DND-41 (cell line): ENCODE measurements around the gene GADD45B.

ENCODE experiments used
- ATAC-seq: fragments of 200-7000 bp; cut with Tn5 transposase; 3 replicates; pipeline ENCODE4 v1.9.1; 2021; ENCODE audit warnings: low read depth; ENCODE audit not compliant: insufficient read depth
- DNase-seq: peaks from one replicate; pipeline ENCODE4 v3.0.0-alpha.2; 2020
- H2AFZ ChIP-seq: 2 replicates; pipeline ENCODE4 v1.6.0; 2012; ENCODE audit warnings: low read depth, low read length
- H3K27ac ChIP-seq: 2 replicates; pipeline ENCODE4 v1.5.1; 2012; ENCODE audit warnings: low read length, inconsistent platforms
- H3K27me3 ChIP-seq: fragments of 200-600 bp; sonication (generic); 2 replicates; pipeline ENCODE4 v1.6.0; 2012; ENCODE audit warnings: low read length, mild to moderate bottlenecking, inconsistent platforms; ENCODE audit not compliant: insufficient read depth, poor library complexity
- H3K36me3 ChIP-seq: 2 replicates; pipeline ENCODE4 v1.5.1; 2012; ENCODE audit warnings: low read length, inconsistent platforms; ENCODE audit not compliant: insufficient read depth
- H3K4me1 ChIP-seq: 2 replicates; pipeline ENCODE4 v1.5.1; 2012; ENCODE audit warnings: mild to moderate bottlenecking, low read length; ENCODE audit not compliant: insufficient read depth
- H3K4me2 ChIP-seq: 2 replicates; pipeline ENCODE4 v1.6.0; 2012; ENCODE audit warnings: mild to moderate bottlenecking, moderate library complexity, low read length, inconsistent platforms; ENCODE audit not compliant: insufficient read depth
- H3K4me3 ChIP-seq, 2 experiments: fragments of 200-600 bp in 1 of 2; shearing (Covaris generic) in 1 of 2; 2 replicates each; pipeline ENCODE4 v1.5.1; 2012 to 2016; ENCODE audit warnings: inconsistent platforms in 2 of 2, low read length in 2 of 2, mild to moderate bottlenecking in 2 of 2, low read depth in 1 of 2, moderate library complexity in 1 of 2
- H3K79me2 ChIP-seq: 2 replicates; pipeline ENCODE4 v1.6.0; 2012; ENCODE audit warnings: low read length, inconsistent platforms; ENCODE audit not compliant: insufficient read depth
- H3K9ac ChIP-seq: 2 replicates; pipeline ENCODE4 v1.6.0; 2012; ENCODE audit warnings: low read depth, mild to moderate bottlenecking, inconsistent platforms, low read length, moderate library complexity
- H3K9me3 ChIP-seq: 2 replicates; pipeline ENCODE4 v1.5.1; 2012; ENCODE audit warnings: low read length, moderate library complexity, mild to moderate bottlenecking, inconsistent platforms; ENCODE audit not compliant: insufficient read depth, severe bottlenecking
- H4K20me1 ChIP-seq: 2 replicates; pipeline ENCODE4 v1.6.0; 2012; ENCODE audit warnings: low read length; ENCODE audit not compliant: insufficient read depth
- CTCF ChIP-seq: IDR thresholded peaks from 2 replicates; pipeline ENCODE4 v1.5.1; 2012; ENCODE audit warnings: borderline replicate concordance, low read length, moderate library complexity, mild to moderate bottlenecking; ENCODE audit not compliant: poor library complexity, severe bottlenecking; ENCODE audit errors: extremely low read depth
- EZH2 ChIP-seq: IDR thresholded peaks from 3 replicates; pipeline ENCODE4 v1.6.1; 2012; ENCODE audit warnings: borderline replicate concordance, low read depth, mild to moderate bottlenecking, moderate library complexity, low read length, inconsistent platforms; ENCODE audit not compliant: severe bottlenecking

Gene GADD45B

GRCh38 chr19:2494447-2495129 lies 18.7 kb downstream of the GADD45B start:
- Histone ChIP-seq H3K36me3 (no peaks in the 10 kb centered on the region), H3K4me2 (no peak overlapping the region), H4K20me1 (no peaks in the 10 kb centered on the region), H3K27ac (no peak overlapping the region), H3K4me1 (no peaks in the 10 kb centered on the region), H3K79me2 (no peaks in the 10 kb centered on the region), H3K27me3 (no peaks in the 10 kb centered on the region), H3K4me3 (no peak overlapping the region), H3K9me3 (no peaks in the 10 kb centered on the region), H2AFZ (no peak overlapping the region), H3K9ac (no peak overlapping the region)
- no peak for DNase-seq
- ATAC-seq = no peak
- TF ChIP-seq CTCF (no peak), EZH2 (no peak)

- Histone ChIP-seq H3K9ac (no peak overlapping the region), H3K9me3 (no peaks in the 10 kb centered on the region), H3K4me2 (no peak overlapping the region), H3K27ac (no peak overlapping the region), H3K79me2 (no peaks in the 10 kb centered on the region), H2AFZ (no peak overlapping the region), H3K27me3 (no peaks in the 10 kb centered on the region), H3K36me3 (no peaks in the 10 kb centered on the region), H3K4me3 (no peak overlapping the region), H4K20me1 (no peaks in the 10 kb centered on the region), H3K4me1 (no peaks in the 10 kb centered on the region)
- DNase-seq (no peak), ATAC-seq (no peak)
- TF ChIP-seq CTCF (no peak), EZH2 (no peak)
These were observed 19.3 kb downstream of the GADD45B start for GRCh38 chr19:2495130-2495641.

DNA sequence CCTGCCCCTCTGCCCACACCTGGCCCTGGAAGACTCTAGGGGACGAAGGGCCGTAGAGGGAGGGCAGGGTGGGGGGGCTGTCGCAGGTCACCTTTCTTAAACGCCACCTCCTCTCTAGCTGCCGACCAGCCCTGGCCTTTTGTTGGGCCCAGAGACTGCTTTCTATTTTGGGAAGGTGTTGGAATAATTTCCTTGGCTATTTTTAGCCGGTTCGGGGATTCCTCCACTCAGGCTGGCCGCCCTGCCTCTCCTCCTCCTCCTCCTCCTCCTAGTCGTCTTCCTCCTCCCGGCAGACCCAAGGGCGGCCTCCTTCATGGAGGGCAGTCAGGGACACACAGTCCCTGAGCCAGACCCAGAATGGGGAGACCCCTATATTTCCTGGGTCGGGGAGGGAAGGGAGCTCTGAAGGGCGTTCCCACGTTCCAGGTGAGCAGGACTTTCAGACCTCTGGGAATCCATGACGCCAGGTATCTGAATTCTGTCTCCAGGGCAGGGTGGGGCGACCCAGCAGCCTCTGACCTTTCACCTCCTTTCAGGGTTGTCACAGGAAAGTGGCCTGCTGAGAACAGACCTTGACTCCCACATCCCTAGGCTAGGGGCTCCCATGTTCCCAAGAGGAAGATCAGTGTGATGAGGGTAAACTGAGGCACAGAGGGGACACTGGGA lies 19.9 kb downstream of the GADD45B start:
- no peaks in the 10 kb centered on the region for H3K27me3 ChIP-seq
- H2AFZ ChIP-seq = no peak overlapping the region
- no peaks in the 10 kb centered on the region for H4K20me1 ChIP-seq
- no peak overlapping the region for H3K9ac ChIP-seq
- no peaks in the 10 kb centered on the region for H3K9me3 ChIP-seq
- no peaks in the 10 kb centered on the region for H3K36me3 ChIP-seq
- ATAC-seq = no peak
- H3K4me1 ChIP-seq = no peaks in the 10 kb centered on the region
- no peaks in the 10 kb centered on the region for H3K79me2 ChIP-seq
- no peak overlapping the region for H3K4me3 ChIP-seq
- TF ChIP-seq EZH2 (no peak), CTCF (no peak)
- no peak overlapping the region for H3K4me2 ChIP-seq
- DNase-seq = no peak
- H3K27ac ChIP-seq = no peak overlapping the region
